ENCODE results near the gene FEN1. TPM values are rescaled to one million over a fixed set of nuclear protein-coding genes. Genes with fewer than 3 reads are reported as not detected.
A peak's percentile ranks its signal among the peaks of the same experiment; 100 is the strongest.

Gene FEN1
- total and polyA plus RNA-seq, 2 of the 13 experiments (the other 11 are each of a cell fraction or from before 2014, with no cell fraction given) = 12.4 to 102 TPM

DNA sequence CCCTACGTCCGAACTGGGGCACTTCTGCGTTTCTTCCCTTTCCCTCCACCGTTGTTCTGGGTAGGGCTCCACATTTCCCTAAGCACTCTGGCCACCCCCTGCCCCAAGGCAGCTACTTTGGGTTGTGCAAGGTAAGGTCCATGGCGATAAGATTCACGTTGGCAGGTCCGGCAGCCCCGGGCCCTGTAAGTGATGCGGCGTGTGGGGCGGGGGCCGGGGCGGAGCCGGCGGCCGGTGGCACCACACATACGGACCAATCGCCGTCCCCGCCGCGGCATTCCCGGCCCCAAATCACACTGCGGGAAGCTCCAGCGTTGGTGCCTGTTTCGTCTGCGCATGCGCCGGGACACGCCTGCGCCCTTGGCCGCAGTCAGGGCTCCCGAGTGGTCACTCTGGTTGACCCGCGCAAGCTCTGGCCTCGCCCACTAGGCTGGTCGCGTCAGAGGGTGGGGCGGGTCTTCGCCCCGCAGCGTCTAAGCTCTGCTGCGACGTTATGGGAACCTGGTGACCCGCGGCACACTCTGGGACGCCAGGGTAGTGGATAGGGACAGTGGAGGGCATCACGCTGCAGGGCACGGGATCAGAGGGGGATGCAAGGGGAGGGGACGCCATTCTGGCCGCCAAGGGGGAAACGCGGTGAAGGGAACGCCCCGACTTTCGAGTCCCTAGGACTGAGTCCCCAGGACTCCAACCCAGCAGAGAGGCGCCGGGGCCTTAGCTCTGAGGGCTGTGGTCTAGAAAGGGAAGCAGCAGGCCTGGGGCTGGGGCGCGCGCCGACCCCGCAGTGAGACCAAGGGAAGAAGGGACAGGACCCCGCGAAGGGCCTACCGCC lies 22.5 kb downstream of the FEN1 start (continued):
- TF ChIP-seq, protein P1, sequence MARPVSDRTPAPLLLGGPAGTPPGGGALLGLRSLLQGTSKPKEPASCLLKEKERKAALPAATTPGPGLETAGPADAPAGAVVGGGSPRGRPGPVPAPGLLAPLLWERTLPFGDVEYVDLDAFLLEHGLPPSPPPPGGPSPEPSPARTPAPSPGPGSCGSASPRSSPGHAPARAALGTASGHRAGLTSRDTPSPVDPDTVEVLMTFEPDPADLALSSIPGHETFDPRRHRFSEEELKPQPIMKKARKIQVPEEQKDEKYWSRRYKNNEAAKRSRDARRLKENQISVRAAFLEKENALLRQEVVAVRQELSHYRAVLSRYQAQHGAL (CRISPR knock-in tag; IDR thresholded peaks at IDR 0.05; ENCODE audit: not compliant biosample characterization) = peak; percentile 93
- TF ChIP-seq, protein P2, sequence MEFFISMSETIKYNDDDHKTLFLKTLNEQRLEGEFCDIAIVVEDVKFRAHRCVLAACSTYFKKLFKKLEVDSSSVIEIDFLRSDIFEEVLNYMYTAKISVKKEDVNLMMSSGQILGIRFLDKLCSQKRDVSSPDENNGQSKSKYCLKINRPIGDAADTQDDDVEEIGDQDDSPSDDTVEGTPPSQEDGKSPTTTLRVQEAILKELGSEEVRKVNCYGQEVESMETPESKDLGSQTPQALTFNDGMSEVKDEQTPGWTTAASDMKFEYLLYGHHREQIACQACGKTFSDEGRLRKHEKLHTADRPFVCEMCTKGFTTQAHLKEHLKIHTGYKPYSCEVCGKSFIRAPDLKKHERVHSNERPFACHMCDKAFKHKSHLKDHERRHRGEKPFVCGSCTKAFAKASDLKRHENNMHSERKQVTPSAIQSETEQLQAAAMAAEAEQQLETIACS (CRISPR knock-in tag; IDR thresholded peaks at IDR 0.05) = peak; percentile 64
- TF ChIP-seq ZKSCAN1 (IDR thresholded peaks at IDR 0.05; ENCODE audit: low read length) = no peak
- TF ChIP-seq ATF1 (CRISPR knock-in tag; IDR thresholded peaks at IDR 0.05) = peak; percentile 60
- TF ChIP-seq SP140L (CRISPR knock-in tag; IDR thresholded peaks at IDR 0.05; ENCODE audit: borderline replicate concordance) = no peak
- TF ChIP-seq ZNF207 (IDR thresholded peaks at IDR 0.05; ENCODE audit: borderline replicate concordance) = no peak
- TF ChIP-seq, protein P3, sequence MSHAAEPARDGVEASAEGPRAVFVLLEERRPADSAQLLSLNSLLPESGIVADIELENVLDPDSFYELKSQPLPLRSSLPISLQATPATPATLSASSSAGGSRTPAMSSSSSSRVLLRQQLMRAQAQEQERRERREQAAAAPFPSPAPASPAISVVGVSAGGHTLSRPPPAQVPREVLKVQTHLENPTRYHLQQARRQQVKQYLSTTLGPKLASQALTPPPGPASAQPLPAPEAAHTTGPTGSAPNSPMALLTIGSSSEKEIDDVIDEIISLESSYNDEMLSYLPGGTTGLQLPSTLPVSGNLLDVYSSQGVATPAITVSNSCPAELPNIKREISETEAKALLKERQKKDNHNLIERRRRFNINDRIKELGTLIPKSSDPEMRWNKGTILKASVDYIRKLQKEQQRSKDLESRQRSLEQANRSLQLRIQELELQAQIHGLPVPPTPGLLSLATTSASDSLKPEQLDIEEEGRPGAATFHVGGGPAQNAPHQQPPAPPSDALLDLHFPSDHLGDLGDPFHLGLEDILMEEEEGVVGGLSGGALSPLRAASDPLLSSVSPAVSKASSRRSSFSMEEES (CRISPR knock-in tag; IDR thresholded peaks at IDR 0.05) = no peak
- TF ChIP-seq, protein P4, sequence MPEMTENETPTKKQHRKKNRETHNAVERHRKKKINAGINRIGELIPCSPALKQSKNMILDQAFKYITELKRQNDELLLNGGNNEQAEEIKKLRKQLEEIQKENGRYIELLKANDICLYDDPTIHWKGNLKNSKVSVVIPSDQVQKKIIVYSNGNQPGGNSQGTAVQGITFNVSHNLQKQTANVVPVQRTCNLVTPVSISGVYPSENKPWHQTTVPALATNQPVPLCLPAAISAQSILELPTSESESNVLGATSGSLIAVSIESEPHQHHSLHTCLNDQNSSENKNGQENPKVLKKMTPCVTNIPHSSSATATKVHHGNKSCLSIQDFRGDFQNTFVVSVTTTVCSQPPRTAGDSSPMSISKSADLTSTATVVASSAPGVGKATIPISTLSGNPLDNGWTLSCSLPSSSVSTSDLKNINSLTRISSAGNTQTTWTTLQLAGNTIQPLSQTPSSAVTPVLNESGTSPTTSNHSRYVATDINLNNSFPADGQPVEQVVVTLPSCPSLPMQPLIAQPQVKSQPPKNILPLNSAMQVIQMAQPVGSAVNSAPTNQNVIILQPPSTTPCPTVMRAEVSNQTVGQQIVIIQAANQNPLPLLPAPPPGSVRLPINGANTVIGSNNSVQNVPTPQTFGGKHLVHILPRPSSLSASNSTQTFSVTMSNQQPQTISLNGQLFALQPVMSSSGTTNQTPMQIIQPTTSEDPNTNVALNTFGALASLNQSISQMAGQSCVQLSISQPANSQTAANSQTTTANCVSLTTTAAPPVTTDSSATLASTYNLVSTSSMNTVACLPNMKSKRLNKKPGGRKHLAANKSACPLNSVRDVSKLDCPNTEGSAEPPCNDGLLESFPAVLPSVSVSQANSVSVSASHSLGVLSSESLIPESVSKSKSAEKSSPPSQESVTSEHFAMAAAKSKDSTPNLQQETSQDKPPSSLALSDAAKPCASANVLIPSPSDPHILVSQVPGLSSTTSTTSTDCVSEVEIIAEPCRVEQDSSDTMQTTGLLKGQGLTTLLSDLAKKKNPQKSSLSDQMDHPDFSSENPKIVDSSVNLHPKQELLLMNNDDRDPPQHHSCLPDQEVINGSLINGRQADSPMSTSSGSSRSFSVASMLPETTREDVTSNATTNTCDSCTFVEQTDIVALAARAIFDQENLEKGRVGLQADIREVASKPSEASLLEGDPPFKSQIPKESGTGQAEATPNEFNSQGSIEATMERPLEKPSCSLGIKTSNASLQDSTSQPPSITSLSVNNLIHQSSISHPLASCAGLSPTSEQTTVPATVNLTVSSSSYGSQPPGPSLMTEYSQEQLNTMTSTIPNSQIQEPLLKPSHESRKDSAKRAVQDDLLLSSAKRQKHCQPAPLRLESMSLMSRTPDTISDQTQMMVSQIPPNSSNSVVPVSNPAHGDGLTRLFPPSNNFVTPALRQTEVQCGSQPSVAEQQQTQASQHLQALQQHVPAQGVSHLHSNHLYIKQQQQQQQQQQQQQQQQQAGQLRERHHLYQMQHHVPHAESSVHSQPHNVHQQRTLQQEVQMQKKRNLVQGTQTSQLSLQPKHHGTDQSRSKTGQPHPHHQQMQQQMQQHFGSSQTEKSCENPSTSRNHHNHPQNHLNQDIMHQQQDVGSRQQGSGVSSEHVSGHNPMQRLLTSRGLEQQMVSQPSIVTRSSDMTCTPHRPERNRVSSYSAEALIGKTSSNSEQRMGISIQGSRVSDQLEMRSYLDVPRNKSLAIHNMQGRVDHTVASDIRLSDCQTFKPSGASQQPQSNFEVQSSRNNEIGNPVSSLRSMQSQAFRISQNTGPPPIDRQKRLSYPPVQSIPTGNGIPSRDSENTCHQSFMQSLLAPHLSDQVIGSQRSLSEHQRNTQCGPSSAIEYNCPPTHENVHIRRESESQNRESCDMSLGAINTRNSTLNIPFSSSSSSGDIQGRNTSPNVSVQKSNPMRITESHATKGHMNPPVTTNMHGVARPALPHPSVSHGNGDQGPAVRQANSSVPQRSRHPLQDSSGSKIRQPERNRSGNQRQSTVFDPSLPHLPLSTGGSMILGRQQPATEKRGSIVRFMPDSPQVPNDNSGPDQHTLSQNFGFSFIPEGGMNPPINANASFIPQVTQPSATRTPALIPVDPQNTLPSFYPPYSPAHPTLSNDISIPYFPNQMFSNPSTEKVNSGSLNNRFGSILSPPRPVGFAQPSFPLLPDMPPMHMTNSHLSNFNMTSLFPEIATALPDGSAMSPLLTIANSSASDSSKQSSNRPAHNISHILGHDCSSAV (CRISPR knock-in tag; IDR thresholded peaks at IDR 0.05; ENCODE audit: borderline replicate concordance) = no peak
- TF ChIP-seq ZNF703 (CRISPR knock-in tag; IDR thresholded peaks at IDR 0.05; ENCODE audit: borderline replicate concordance) = no peak; the same call in 1 of the 2 replicates
- no peak for TF ChIP-seq TBL1XR1 (IDR thresholded peaks at IDR 0.05; ENCODE audit: borderline replicate concordance, low read length, partially characterized antibody)
- TF ChIP-seq, protein P5, sequence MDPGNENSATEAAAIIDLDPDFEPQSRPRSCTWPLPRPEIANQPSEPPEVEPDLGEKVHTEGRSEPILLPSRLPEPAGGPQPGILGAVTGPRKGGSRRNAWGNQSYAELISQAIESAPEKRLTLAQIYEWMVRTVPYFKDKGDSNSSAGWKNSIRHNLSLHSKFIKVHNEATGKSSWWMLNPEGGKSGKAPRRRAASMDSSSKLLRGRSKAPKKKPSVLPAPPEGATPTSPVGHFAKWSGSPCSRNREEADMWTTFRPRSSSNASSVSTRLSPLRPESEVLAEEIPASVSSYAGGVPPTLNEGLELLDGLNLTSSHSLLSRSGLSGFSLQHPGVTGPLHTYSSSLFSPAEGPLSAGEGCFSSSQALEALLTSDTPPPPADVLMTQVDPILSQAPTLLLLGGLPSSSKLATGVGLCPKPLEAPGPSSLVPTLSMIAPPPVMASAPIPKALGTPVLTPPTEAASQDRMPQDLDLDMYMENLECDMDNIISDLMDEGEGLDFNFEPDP (CRISPR knock-in tag; conservative IDR thresholded peaks at IDR 0.05) = no peak
- TF ChIP-seq ZNF282 (IDR thresholded peaks at IDR 0.05; ENCODE audit: partially characterized antibody) = no peak
- TF ChIP-seq FOXM1 (CRISPR knock-in tag; IDR thresholded peaks at IDR 0.05) = no peak
- TF ChIP-seq KDM2A (CRISPR knock-in tag; IDR thresholded peaks at IDR 0.05; ENCODE audit: borderline replicate concordance, low read depth) = peak; percentile 77
- TF ChIP-seq BCL6 (CRISPR knock-in tag; IDR thresholded peaks at IDR 0.05) = 0 out of 2 replicates have a peak, but pooled peaks have one; percentile 7
